ENCODE data around the gene CHRM2.

The CHRM2 gene

GRCh38 chr7:136859803-136860202 lies 8.6 kb upstream of the CHRM2 start:
- no peaks in the 10 kb centered on the region for H3K9me3 ChIP-seq
- H3K36me3 ChIP-seq = no peaks in the 10 kb centered on the region
- no peak overlapping the region for H3K27ac ChIP-seq
- no peaks in the 10 kb centered on the region for H3K27me3 ChIP-seq
- no peak overlapping the region for H3K4me3 ChIP-seq
- TF ChIP-seq, protein P1, sequence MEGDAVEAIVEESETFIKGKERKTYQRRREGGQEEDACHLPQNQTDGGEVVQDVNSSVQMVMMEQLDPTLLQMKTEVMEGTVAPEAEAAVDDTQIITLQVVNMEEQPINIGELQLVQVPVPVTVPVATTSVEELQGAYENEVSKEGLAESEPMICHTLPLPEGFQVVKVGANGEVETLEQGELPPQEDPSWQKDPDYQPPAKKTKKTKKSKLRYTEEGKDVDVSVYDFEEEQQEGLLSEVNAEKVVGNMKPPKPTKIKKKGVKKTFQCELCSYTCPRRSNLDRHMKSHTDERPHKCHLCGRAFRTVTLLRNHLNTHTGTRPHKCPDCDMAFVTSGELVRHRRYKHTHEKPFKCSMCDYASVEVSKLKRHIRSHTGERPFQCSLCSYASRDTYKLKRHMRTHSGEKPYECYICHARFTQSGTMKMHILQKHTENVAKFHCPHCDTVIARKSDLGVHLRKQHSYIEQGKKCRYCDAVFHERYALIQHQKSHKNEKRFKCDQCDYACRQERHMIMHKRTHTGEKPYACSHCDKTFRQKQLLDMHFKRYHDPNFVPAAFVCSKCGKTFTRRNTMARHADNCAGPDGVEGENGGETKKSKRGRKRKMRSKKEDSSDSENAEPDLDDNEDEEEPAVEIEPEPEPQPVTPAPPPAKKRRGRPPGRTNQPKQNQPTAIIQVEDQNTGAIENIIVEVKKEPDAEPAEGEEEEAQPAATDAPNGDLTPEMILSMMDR (IDR thresholded peaks at IDR 0.05) = no peak
- H3K4me1 ChIP-seq = no peaks in the 10 kb centered on the region
- intact Hi-C loops (cut with DNase I; ENCODE audit: low total_unique reads) = no loop called here
- DNase-seq = no peak

- peaks cover 0 to 19% (median 15%) of the 10 kb centered on the region in 4 donors for H3K4me1 ChIP-seq
- no peaks in the 10 kb centered on the region for H3K9me3 ChIP-seq
- H3K4me3 ChIP-seq = no peak overlapping the region
- TF ChIP-seq, protein P1 (IDR thresholded peaks at IDR 0.05) = no peak
- no peak for DNase-seq
- peaks cover 0 to 23% of the 10 kb centered on the region in 2 donors for H3K27me3 ChIP-seq
- intact Hi-C loops (cut with DNase I; ENCODE audit: low total_unique reads) = no loop called here
- no peak overlapping the region for H3K27ac ChIP-seq
- no peaks in the 10 kb centered on the region for H3K36me3 ChIP-seq
These were observed 3.2 kb upstream of the CHRM2 start for GRCh38 chr7:136865236-136865635.

DNA sequence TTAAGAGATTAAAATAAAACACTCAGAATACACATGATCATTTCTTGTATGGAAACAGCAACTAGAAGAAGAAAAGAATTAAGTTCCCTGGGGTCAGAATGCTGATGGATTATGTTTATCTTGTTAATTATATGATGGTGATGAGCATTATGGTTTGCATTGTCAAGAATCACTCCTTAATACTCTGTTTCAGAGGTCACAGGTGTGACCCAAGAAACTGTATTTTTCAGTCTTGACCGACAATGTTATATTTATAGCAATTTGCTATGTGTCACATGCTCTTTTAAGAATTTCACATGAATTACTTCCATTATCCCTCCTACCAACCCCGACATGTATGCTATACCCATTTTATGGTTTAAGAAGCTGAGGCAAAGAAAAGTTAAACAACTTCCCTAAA lies 2.7 kb upstream of the CHRM2 start:
- Histone ChIP-seq H3K4me1 (peaks cover 0 to 24% (median 20%) of the 10 kb centered on the region in 4 donors), H3K27ac (no peak overlapping the region), H3K4me3 (no peak overlapping the region), H3K27me3 (peaks cover 0 to 28% of the 10 kb centered on the region in 2 donors), H3K36me3 (no peaks in the 10 kb centered on the region), H3K9me3 (no peaks in the 10 kb centered on the region)
- intact Hi-C loops (cut with DNase I; ENCODE audit: low total_unique reads) = no loop called here
- TF ChIP-seq, protein P1 (IDR thresholded peaks at IDR 0.05) = no peak
- no peak for DNase-seq

DNA sequence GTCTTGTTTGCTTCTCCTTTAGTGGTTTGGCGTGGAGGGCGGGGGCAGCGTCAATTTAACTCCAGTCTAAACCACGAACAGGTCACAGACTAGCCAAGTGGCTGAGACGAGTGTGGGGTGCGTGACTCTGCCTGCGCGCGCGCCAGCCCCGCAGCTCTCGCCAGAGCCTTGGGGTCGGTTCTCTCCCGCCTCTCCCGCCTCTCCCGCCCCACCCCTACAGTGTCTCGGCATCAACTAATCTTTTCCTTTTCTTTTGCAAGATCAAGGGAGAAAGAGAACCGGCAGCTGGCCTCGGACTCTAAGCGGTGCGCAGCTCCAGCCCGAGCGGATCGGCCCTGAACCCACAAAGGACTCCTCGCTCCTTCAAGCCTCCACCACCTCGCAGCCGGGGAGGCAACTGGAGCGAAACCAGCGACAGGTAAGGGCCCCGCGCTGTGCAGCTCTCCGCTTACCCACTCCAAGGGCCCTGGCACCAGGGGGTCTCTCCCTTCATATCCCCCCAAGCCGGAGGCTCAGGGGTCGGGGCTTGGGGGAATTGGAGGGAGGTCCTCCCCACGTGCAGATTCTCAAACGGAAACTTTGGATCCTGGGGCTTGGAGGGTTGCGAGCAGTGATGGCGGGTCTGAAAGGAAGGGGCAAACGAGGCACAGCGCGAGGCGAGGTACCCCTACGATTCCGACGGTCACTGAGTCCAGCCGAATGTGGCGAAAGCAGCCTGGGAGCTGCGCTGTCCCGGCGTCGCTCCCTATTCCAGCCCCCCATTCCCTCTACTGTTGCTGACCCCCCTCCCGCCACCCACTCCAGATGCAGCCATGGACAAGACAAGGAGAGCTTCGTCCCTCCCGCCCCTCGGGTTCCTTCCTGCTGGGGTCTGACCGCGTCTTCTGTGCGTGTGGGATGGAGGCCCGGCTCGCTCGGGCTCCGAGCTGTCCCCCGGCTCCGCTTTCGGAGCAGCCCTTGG lies 829 bp downstream of the CHRM2 start:
- H3K36me3 ChIP-seq = no peaks in the 10 kb centered on the region
- intact Hi-C loops (cut with DNase I; ENCODE audit: low total_unique reads) = no loop called here
- TF ChIP-seq, protein P1 (IDR thresholded peaks at IDR 0.05) = no peak
- peak overlapping the region in 1 of 2 donors; percentile 4 for H3K4me3 ChIP-seq
- no peaks in the 10 kb centered on the region for H3K9me3 ChIP-seq
- peaks cover 0 to 44% of the 10 kb centered on the region in 2 donors for H3K27me3 ChIP-seq
- no peak overlapping the region for H3K27ac ChIP-seq
- H3K4me1 ChIP-seq = peaks cover 0 to 31% (median 25%) of the 10 kb centered on the region in 4 donors
- DNase-seq = no peak

- TF ChIP-seq, protein P1 (IDR thresholded peaks at IDR 0.05) = no peak
- no peak for DNase-seq
- Histone ChIP-seq H3K4me3 (peak overlapping the region in 1 of 2 donors; percentile 26), H3K36me3 (no peaks in the 10 kb centered on the region), H3K27ac (no peak overlapping the region), H3K9me3 (no peaks in the 10 kb centered on the region), H3K27me3 (peaks cover 0 to 44% of the 10 kb centered on the region in 2 donors), H3K4me1 (peaks cover 0 to 31% (median 25%) of the 10 kb centered on the region in 4 donors)
- intact Hi-C loops (cut with DNase I; ENCODE audit: low total_unique reads) = no loop called here
These were observed 1.8 kb downstream of the CHRM2 start for GRCh38 chr7:136869991-136870865.
